Measurements from ENCODE around the gene MAP4K4. TPM values are rescaled to one million over a fixed set of nuclear protein-coding genes. Genes with fewer than 3 reads are reported as not detected.
A peak's percentile ranks its signal among the peaks of the same experiment; 100 is the strongest.

MAP4K4 gene
- polyA plus RNA-seq, 1 donor (not counting 4 experiments of a cell fraction or from before 2014, with no cell fraction given): 84.1 TPM

DNA sequence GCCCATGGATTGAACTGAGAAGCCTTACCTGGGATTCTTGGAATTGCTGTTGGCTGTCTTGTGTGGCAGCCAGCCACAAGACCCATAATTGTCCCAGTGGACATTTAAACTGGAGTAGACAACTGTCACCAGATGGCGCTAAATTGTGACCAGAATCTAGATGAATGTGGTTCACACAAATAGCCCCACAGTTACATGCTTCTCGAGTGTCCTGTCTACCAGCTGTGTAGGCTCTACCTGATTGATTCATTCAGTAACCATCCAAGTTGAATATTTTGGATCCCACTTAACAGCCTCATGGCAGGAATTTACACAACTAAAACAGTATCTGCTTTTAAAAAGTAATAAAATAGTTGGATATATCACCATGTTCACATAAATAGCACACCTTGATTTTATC, 73.2 kb downstream of the MAP4K4 start:
- Histone ChIP-seq H3K27ac (ENCODE audit: control insufficient read depth, insufficient read depth, low read length) (no peak overlapping the region), H3K4me2 (ENCODE audit: control insufficient read depth, extremely low read depth, insufficient read depth, low read depth, low read length) (no peak overlapping the region), H3K9me3 (ENCODE audit: control insufficient read depth, low read depth, low read length) (no peaks in the 10 kb centered on the region), H3K4me3 (ENCODE audit: control insufficient read depth in 2 of 3, extremely low read depth in 1 of 3, insufficient read depth in 2 of 3, low read depth in 1 of 3, low read length in 3 of 3) (no peak overlapping the region), H3K36me3 (ENCODE audit: control insufficient read depth in 2 of 2, extremely low read depth in 1 of 2, insufficient read depth in 2 of 2, low read length in 2 of 2) (no peaks in the 10 kb centered on the region), H3K4me1 (ENCODE audit: control insufficient read depth, extremely low read depth, insufficient read depth, low read length) (peaks cover 31% of the 10 kb centered on the region), H3K9me1 (ENCODE audit: control insufficient read depth, extremely low read depth, insufficient read depth, low read length) (no peaks in the 10 kb centered on the region), H4K20me1 (ENCODE audit: control insufficient read depth, extremely low read depth, insufficient read depth, low read length) (peaks cover 2% of the 10 kb centered on the region), H3K79me2 (ENCODE audit: control insufficient read depth, insufficient read depth, low read length) (peaks cover 94% of the 10 kb centered on the region), H3K27me3 (ENCODE audit: control insufficient read depth, extremely low read depth, insufficient read depth, low read length) (no peaks in the 10 kb centered on the region), H3K9ac (ENCODE audit: control insufficient read depth, extremely low read depth, insufficient read depth, low read length) (no peak overlapping the region), H2AFZ (ENCODE audit: control insufficient read depth, low read length) (no peak overlapping the region)
- no peak for TF ChIP-seq EZH2 (IDR thresholded peaks at IDR 0.05; ENCODE audit: low read length)
- TF ChIP-seq, protein P1, sequence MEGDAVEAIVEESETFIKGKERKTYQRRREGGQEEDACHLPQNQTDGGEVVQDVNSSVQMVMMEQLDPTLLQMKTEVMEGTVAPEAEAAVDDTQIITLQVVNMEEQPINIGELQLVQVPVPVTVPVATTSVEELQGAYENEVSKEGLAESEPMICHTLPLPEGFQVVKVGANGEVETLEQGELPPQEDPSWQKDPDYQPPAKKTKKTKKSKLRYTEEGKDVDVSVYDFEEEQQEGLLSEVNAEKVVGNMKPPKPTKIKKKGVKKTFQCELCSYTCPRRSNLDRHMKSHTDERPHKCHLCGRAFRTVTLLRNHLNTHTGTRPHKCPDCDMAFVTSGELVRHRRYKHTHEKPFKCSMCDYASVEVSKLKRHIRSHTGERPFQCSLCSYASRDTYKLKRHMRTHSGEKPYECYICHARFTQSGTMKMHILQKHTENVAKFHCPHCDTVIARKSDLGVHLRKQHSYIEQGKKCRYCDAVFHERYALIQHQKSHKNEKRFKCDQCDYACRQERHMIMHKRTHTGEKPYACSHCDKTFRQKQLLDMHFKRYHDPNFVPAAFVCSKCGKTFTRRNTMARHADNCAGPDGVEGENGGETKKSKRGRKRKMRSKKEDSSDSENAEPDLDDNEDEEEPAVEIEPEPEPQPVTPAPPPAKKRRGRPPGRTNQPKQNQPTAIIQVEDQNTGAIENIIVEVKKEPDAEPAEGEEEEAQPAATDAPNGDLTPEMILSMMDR (optimal IDR thresholded peaks at IDR 0.05 in 1 of 3, IDR thresholded peaks at IDR 0.05 in 1 of 3, conservative IDR thresholded peaks at IDR 0.05 in 1 of 3; ENCODE audit: extremely low read depth in 1 of 3, insufficient read depth in 2 of 3, low read length in 3 of 3): peak; percentile 29 to 69 (median 36)
- dilution Hi-C loops (cut with MboI; ENCODE audit: extremely low pct_ligation_motif_present, low sequenced_read_pairs): no loop called here
- FAIRE-seq: peak; percentile 83
- peak; percentile 36 for DNase-seq (ENCODE audit: low read depth, low spot score)

- Histone ChIP-seq H2AFZ (ENCODE audit: control insufficient read depth, low read length) (no peak overlapping the region), H3K4me1 (ENCODE audit: control insufficient read depth, extremely low read depth, insufficient read depth, low read length) (peaks cover 26% of the 10 kb centered on the region), H3K9ac (ENCODE audit: control insufficient read depth, extremely low read depth, insufficient read depth, low read length) (no peak overlapping the region), H3K36me3 (ENCODE audit: control insufficient read depth in 2 of 2, extremely low read depth in 1 of 2, insufficient read depth in 2 of 2, low read length in 2 of 2) (no peaks in the 10 kb centered on the region), H3K4me3 (ENCODE audit: control insufficient read depth in 2 of 3, extremely low read depth in 1 of 3, insufficient read depth in 2 of 3, low read depth in 1 of 3, low read length in 3 of 3) (no peak overlapping the region), H3K9me3 (ENCODE audit: control insufficient read depth, low read depth, low read length) (no peaks in the 10 kb centered on the region), H3K27ac (ENCODE audit: control insufficient read depth, insufficient read depth, low read length) (no peak overlapping the region), H3K79me2 (ENCODE audit: control insufficient read depth, insufficient read depth, low read length) (peaks cover 93% of the 10 kb centered on the region), H3K9me1 (ENCODE audit: control insufficient read depth, extremely low read depth, insufficient read depth, low read length) (no peaks in the 10 kb centered on the region), H3K4me2 (ENCODE audit: control insufficient read depth, extremely low read depth, insufficient read depth, low read depth, low read length) (no peak overlapping the region), H4K20me1 (ENCODE audit: control insufficient read depth, extremely low read depth, insufficient read depth, low read length) (peaks cover 2% of the 10 kb centered on the region), H3K27me3 (ENCODE audit: control insufficient read depth, extremely low read depth, insufficient read depth, low read length) (no peaks in the 10 kb centered on the region)
- no peak for FAIRE-seq
- dilution Hi-C loops (cut with MboI; ENCODE audit: extremely low pct_ligation_motif_present, low sequenced_read_pairs): no loop called here
- DNase-seq (ENCODE audit: low read depth, low spot score): no peak
- TF ChIP-seq, protein P1 (optimal IDR thresholded peaks at IDR 0.05 in 1 of 3, IDR thresholded peaks at IDR 0.05 in 1 of 3, conservative IDR thresholded peaks at IDR 0.05 in 1 of 3; ENCODE audit: extremely low read depth in 1 of 3, insufficient read depth in 2 of 3, low read length in 3 of 3): no peak
- TF ChIP-seq EZH2 (IDR thresholded peaks at IDR 0.05; ENCODE audit: low read length): no peak
These were observed 73.9 kb downstream of the MAP4K4 start for GRCh38 chr2:101771227-101771902.
